Right kidney (tissue), 1 donor: ENCODE data around the gene SLC17A2.
A peak's percentile ranks its signal among the peaks of the same experiment; 100 is the strongest.

Experiments used
- DNase-seq: peaks from one replicate; pipeline ENCODE4 v3.0.0-alpha.2; 2016

The SLC17A2 gene

GRCh38 chr6:25919657-25920056 is 10.8 kb downstream of the SLC17A2 start:
- no peak for DNase-seq

DNA sequence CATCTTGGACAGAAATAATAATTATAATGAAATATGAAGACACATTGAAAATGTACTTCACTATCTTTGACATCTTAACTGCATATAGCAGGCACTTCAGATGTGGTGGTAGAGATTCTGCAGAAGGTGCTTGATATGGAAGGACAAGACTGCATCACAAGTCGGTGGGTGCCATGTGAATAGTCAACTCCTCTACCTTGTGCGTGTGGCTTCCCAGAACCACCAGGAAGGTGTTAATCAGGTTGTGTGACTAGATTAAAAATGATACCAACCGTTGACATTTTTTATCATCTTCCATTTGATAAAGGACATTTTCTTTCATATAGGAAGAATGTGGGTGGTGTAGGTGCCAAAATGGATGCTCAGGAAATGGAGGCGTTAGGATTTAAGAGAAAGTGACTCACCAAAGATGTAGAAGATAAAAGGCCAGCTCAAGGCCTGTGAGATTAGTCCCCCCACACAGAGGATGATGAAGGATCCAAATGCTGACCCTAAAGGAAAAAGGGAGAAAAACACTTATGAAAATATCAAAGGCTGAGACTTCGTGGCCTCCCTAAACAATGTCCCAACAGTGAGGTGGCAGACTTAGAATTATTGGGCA is 12.3 kb downstream of the SLC17A2 start:
- DNase-seq: no peak

DNA sequence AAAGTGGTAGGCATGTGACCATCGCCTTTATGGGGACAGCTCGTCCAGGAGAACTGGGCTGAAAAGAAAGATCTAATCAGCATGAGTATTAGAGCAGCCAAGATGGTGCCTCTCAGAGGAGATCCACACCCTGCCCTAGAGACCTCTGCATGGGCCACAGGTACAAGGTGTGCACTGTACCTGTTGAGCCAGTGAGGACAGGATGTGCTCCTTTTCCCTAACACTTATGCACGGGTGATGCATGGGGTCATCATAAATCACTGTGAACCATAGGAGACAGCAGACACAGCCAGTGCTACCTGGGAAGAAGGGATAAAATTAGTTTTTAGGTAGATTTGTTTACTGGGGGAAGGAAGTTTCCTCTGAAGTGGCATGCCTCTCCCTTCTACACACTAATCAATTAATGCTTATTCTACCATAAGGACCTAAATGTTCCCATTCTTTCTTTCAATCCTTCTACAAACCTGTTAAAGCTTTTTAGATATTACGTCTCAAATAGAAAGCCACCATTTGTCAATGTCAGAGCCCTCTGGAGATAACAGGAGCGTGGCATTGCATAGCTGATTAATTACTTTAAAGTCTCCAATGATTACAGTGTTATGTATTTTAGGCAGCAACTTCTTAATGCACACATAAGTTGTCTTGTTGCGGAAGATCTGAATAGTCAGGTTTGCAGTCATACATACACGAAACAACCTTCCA is 13.6 kb downstream of the SLC17A2 start:
- no peak for DNase-seq

GRCh38 chr6:25916330-25916729 is 14.2 kb downstream of the SLC17A2 start:
- DNase-seq: no peak

GRCh38 chr6:25913741-25914140 is 16.8 kb downstream of the SLC17A2 start:
- no peak for DNase-seq

- DNase-seq: no peak
These were observed 19.1 kb downstream of the SLC17A2 start for GRCh38 chr6:25911351-25911750.

GRCh38 chr6:25907475-25908014 is 22.9 kb downstream of the SLC17A2 start:
- no peak for DNase-seq

GRCh38 chr6:25903467-25904099 is 26.9 kb downstream of the SLC17A2 start:
- DNase-seq: no peak

DNA sequence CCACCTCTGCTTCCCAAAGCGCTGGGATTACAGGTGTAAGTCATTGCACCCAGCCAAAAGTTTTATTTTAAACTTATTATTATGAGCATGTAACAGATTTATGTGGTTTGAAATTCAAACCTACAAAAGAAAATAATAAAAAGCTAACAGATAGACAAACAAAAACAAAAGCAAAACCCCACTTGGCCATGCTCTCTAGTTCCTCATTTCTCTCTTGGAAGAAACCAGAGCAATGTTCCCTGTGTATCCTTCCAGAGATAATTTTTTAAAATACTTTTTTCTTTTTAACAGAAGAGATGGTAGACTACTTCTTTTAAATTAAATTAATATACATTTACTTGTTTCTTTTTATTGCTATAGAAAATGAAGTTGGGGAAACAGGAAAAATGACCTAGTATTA is 28.4 kb downstream of the SLC17A2 start:
- no peak for DNase-seq

DNA sequence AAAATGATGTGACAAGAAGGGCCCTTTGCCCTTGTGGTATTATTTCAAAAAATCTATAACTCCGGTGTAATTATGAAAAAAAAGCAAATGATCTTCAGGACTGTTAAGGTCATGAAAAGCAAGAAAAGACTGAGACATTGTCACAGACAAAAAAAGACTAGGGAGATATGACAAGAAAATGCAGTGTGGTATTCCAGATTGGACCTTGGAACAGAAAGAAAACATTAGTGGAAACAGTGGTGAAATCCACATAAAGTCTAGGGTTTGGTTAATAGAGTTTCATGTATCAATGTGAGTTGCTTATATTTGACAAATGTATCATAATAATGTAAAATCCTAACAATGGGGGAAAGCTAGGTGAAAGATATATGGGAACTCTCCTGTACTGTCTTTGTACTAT is 29.6 kb downstream of the SLC17A2 start:
- DNase-seq: no peak

DNA sequence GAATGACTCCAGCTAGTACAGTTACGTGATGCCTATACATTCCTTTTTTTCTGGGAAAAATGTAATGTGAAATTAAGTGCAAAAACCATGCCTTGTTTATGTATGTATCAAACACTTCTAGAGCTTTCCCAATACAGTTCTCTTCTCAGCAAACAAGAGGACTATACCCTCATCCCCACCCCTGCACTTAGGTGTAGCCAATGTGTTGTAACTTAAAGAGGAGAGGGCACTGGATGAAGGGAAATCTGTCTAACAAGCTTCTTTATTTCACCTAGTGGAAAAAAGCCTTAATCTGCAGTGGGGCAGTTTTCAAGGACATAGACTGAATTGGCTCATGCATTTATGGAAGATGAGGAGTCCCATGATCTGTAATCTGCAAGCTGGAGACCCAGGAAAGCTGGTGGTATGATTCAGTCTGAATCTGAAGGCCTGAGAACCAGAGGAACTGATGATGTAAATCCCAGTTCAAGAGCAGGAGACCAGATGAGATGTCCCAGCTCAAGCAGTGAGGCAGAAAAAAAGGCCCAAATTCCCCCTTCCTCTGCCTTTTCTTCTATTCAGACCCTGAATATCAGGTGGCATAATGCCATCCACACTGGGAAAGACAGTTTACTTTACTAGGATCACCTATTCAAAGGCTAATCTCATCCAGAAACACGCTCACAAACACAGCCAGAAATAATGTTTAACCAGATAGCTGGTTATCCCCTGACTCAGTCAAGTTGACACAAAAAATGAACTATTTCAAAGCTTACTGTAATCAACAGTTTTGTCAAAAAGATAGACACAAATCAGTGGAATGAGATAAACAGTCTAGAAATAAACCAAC is 30.7 kb downstream of the SLC17A2 start:
- no peak for DNase-seq

GRCh38 chr6:25899123-25899522 is 31.4 kb downstream of the SLC17A2 start:
- DNase-seq: no peak

GRCh38 chr6:25898289-25898977 is 32.1 kb downstream of the SLC17A2 start:
- DNase-seq: peak; percentile 11

- DNase-seq: no peak
These were observed 34.2 kb downstream of the SLC17A2 start for GRCh38 chr6:25896252-25896651.

GRCh38 chr6:25895771-25896170 is 34.7 kb downstream of the SLC17A2 start:
- DNase-seq: no peak

GRCh38 chr6:25893778-25894177 is 36.7 kb downstream of the SLC17A2 start:
- DNase-seq: no peak

- no peak for DNase-seq
These were observed 37.6 kb downstream of the SLC17A2 start for GRCh38 chr6:25892877-25893276.

DNA sequence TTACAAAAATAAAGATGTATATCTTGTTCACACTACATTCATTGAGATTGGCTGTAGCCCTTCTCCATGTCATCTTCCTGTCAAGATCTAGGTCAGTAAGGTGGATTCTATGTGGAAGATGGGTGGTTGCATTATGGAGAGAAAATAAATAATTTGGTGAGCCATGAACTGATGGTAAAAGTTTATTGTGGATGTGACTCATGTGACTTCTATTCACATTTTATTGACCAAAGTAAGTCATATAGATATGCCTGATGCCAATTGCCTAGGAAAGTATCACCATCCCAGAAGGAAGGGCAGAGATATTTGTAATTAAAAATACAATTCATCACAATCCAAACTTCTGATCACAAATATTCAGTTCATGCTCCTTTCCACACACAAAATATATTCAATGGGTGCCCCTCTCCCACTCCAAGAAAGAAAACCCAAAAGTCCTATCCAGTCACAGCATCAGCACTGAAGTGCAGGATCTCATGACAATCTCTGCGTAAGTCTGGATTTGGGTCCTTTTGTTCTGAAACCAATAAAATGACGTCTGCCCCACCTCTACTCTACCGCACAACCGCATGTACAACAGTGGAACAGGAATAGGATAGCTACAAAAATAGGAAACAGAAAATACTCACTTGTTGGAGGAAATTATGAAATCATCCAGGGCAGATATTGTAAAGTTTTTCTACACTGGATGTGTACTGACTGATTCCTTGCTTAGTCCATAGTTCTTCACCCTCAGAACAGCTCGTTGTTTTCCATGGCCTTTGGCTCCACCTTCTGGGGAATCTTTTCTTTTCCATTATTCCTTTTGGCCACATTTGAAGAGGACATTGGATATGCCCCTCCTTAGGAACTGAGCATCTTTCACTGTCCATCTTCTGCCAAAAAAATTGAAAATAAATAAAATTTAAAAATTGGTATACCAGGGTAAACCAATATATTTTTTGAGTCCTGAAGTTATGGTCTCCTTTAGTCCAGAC is 40.3 kb downstream of the SLC17A2 start:
- peak; percentile 29 for DNase-seq

DNA sequence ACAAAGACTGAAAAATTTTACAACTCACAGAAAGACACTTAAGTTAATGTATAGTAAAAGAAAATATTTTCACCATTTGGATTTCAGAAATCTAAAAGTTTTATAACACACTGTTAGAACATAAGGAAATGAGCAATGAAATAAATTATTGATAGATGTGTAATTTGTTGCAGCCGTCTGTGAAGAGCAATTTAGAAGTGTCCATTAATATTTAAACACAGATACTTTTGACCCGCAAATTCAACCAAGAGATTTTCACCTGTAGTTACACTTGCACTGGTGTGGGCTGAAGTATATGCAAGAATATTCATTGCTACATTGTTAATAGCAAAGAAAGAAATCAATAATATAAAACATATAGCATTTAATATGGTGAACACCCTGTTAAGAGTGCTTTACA is 41.9 kb downstream of the SLC17A2 start:
- DNase-seq: no peak

GRCh38 chr6:25886066-25886465 is 44.4 kb downstream of the SLC17A2 start:
- no peak for DNase-seq

- no peak for DNase-seq
These were observed 46.5 kb downstream of the SLC17A2 start for GRCh38 chr6:25883991-25884390.
